Endothelial cell of umbilical vein (primary cell): ENCODE data around the gene GRAMD4. TPM values are rescaled to one million over a fixed set of nuclear protein-coding genes. Genes with fewer than 3 reads are reported as not detected.

Experiments
- BruUV-seq: library from RNA; stranded (reverse); fragments of 400-500 nt; replicated peaks from 2 replicates; lab custom pipeline; 2021; lab: Mats Ljungman, UMichigan
- CTCF ChIA-PET: fragments of 300-600, 350-600 bp; sonication (Branson Sonifier 250); formaldehyde crosslinking; loops from one replicate; lab custom pipeline; 2021; ENCODE audit warnings: antibody characterized with exemption, inconsistent platforms; lab: Charles Lee
- POLR2A ChIA-PET: fragments of 300-600, 350-600 bp; sonication (Branson Sonifier 250); formaldehyde crosslinking; loops from one replicate; lab custom pipeline; 2021; ENCODE audit warnings: antibody characterized with exemption, inconsistent platforms; lab: Charles Lee
- DNase-seq: peaks from one replicate; pipeline ENCODE4 v3.0.0-alpha.2; 2011; ENCODE audit warnings: low read depth, low spot score
- FAIRE-seq: peaks from 2 replicates; lab custom pipeline; 2011; peaks lifted over from hg19 to GRCh38; lab: Jason Lieb, UNC
- H2AFZ ChIP-seq: 2 replicates; pipeline ENCODE4 v1.6.0; 2012; ENCODE audit warnings: low read depth, low read length, control low read depth, inconsistent platforms
- H3K27ac ChIP-seq: 2 replicates; pipeline ENCODE4 v1.5.1; 2011; ENCODE audit warnings: low read depth, mild to moderate bottlenecking, control low read depth, low read length, moderate library complexity; ENCODE audit not compliant: insufficient read depth
- H3K27me3 ChIP-seq, 2 experiments: 2 replicates each; pipeline versions ENCODE4 v1.6.0 to v1.6.1; 2011; ENCODE audit warnings: low read length in 2 of 2, mixed read lengths in 1 of 2; ENCODE audit not compliant: control insufficient read depth in 2 of 2, insufficient read depth in 2 of 2
- H3K36me3 ChIP-seq, 2 experiments: 2 replicates in 1 of 2; 3 replicates in 1 of 2; pipeline ENCODE4 v1.5.1; 2011; ENCODE audit warnings: low read length in 2 of 2, mild to moderate bottlenecking in 1 of 2, moderate library complexity in 1 of 2; ENCODE audit not compliant: control insufficient read depth in 2 of 2, insufficient read depth in 2 of 2; ENCODE audit errors: extremely low read depth in 1 of 2
- H3K4me1 ChIP-seq: 3 replicates; pipeline ENCODE4 v1.5.1; 2011; ENCODE audit warnings: mild to moderate bottlenecking, low read length; ENCODE audit not compliant: control insufficient read depth, insufficient read depth; ENCODE audit errors: extremely low read depth
- H3K4me2 ChIP-seq: 2 replicates; pipeline ENCODE4 v1.6.1; 2011; ENCODE audit warnings: low read length, control low read depth, mixed read lengths; ENCODE audit not compliant: insufficient read depth
- H3K4me3 ChIP-seq, 3 experiments: fragments of 200-600 bp in 1 of 3; sonication (generic), shearing (Covaris generic) in 1 of 3; replicated peaks in 1 of 3; 2 replicates each; pipeline ENCODE4 v1.5.1; 2011 to 2016; ENCODE audit warnings: control low read depth in 3 of 3, low read length in 3 of 3, mild to moderate bottlenecking in 2 of 3, inconsistent platforms in 1 of 3, low read depth in 1 of 3, moderate library complexity in 1 of 3; ENCODE audit not compliant: insufficient read depth in 1 of 3
- H3K79me2 ChIP-seq: 2 replicates; pipeline ENCODE4 v1.6.0; 2012; ENCODE audit warnings: low read length, inconsistent platforms; ENCODE audit not compliant: control insufficient read depth, insufficient read depth
- H3K9ac ChIP-seq: replicated peaks from 2 replicates; pipeline ENCODE3; 2011; ENCODE audit warnings: low read length, control low read depth; ENCODE audit not compliant: insufficient read depth; ENCODE audit errors: extremely low read depth
- H3K9me1 ChIP-seq: replicated peaks from 3 replicates; pipeline ENCODE4 v1.6.0; 2011; ENCODE audit warnings: mild to moderate bottlenecking, low read length; ENCODE audit not compliant: control insufficient read depth, insufficient read depth; ENCODE audit errors: extremely low read depth
- H3K9me3 ChIP-seq: replicated peaks from 2 replicates; pipeline ENCODE4 v1.5.1; 2012; ENCODE audit warnings: low read length, inconsistent platforms; ENCODE audit not compliant: control insufficient read depth, insufficient read depth
- H4K20me1 ChIP-seq: replicated peaks from 2 replicates; pipeline ENCODE3; 2011; ENCODE audit warnings: mild to moderate bottlenecking, low read length; ENCODE audit not compliant: control insufficient read depth, insufficient read depth; ENCODE audit errors: extremely low read depth
- EZH2 ChIP-seq: IDR thresholded peaks from 2 replicates; pipeline ENCODE4 v1.6.1; 2012; ENCODE audit warnings: borderline replicate concordance, low read depth, mild to moderate bottlenecking, moderate library complexity, low read length, inconsistent platforms; ENCODE audit not compliant: severe bottlenecking
- FOS ChIP-seq: IDR thresholded peaks from 2 replicates; pipeline ENCODE4 v1.6.1; 2011; ENCODE audit warnings: mild to moderate bottlenecking, low read length, moderate library complexity, borderline replicate concordance; ENCODE audit not compliant: insufficient read depth
- GATA2 ChIP-seq: IDR thresholded peaks from 2 replicates; pipeline ENCODE4 v1.7.0; 2011; ENCODE audit warnings: low read depth, mild to moderate bottlenecking, moderate library complexity, mixed read lengths, low read length; ENCODE audit not compliant: insufficient read length, insufficient read depth
- JUN ChIP-seq: IDR thresholded peaks from 2 replicates; pipeline ENCODE4 v1.6.1; 2011; ENCODE audit warnings: borderline replicate concordance, low read depth; ENCODE audit not compliant: insufficient read length, insufficient read depth
- MYC ChIP-seq: IDR thresholded peaks from one replicate; pipeline ENCODE4 v1.6.1; 2011; ENCODE audit warnings: mild to moderate bottlenecking, low read depth, low read length
- POLR2A ChIP-seq: IDR thresholded peaks from 2 replicates; pipeline ENCODE4 v1.6.1; 2012; ENCODE audit warnings: low read depth, mild to moderate bottlenecking, control low read depth, low read length
- POLR2AphosphoS5 ChIP-seq: IDR thresholded peaks from 2 replicates; pipeline ENCODE4 v1.6.1; 2012; ENCODE audit warnings: low read depth, mild to moderate bottlenecking, control low read depth, low read length, moderate library complexity; ENCODE audit not compliant: insufficient read depth
- dilution Hi-C: fragments of 300-500 bp; cut with MboI; formaldehyde crosslinking; loops from one replicate; pipeline ENCODE4 v1.15.0; 2019; ENCODE audit warnings: low sequenced_read_pairs; ENCODE audit not compliant: extremely low pct_ligation_motif_present
- intact Hi-C: fragments of 100-400 bp; cut with micrococcal nuclease; formaldehyde crosslinking; loops from one replicate; pipeline ENCODE4 v1.10.0; 2022
- polyA plus RNA-seq, 4 experiments: library from polyadenylated mRNA; depleted of rRNA in 3 of 4; stranded (reverse) in 3 of 4; unstranded in 1 of 4; fragments of >200 nt; gene quantifications; 2 replicates each; pipeline versions ENCODE4 v1.2.1 to v1.2.3, GENCODE V29; 2011 to 2012; ENCODE audit warnings: missing spikeins in 1 of 4
- total RNA-seq: library from RNA; stranded (reverse); gene quantifications from 2 replicates; pipeline ENCODE4 v1.2.3, GENCODE V29; 2021
- TF ChIP-seq, protein P1 (sequence below): IDR thresholded peaks from 2 replicates; pipeline ENCODE4 v1.6.1; 2011; ENCODE audit not compliant: insufficient read depth, insufficient read length

The GRAMD4 gene
- total and polyA plus RNA-seq, 2 donors (not counting 3 experiments of a cell fraction or from before 2014, with no cell fraction given), result 5.9 to 14.8 TPM

DNA sequence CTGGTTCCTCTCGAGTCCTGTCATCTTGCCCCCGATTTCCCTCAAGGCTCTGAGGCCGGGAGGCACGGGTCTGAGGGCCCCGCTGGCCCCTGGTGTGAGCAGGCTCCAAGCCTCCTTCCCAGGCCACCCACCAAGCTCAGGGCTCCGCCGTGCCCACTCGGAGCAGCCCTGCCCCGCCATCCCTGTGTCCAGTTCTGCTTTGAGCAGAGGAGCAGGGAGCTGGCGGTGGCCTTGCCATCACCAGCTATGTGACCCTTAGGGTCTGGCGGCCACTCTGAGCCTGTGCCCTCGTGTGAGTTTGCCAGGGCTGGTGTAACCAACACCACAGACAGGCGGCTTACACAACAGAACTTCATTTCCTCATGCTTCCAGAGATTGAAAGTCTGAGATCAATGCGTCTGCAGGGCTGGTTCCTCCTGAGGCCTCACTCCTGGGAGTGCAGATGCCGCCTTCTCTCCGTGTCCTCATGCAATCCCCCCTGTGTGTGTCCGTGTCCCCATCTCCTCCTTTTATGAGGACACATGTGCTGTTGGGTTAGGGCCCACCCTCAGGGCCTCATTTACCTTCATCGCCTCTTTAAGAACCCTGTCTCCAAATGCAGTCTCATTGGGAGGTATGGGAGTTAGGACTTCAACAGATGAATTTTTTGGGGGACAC, 46.3 kb upstream of the GRAMD4 start:
- POLR2A ChIA-PET, result no interaction called here
- Histone ChIP-seq H3K4me2 (no peak overlapping the region), H3K9me1 (no peaks in the 10 kb centered on the region), H3K4me1 (peaks cover 19% of the 10 kb centered on the region), H3K4me3 (no peak overlapping the region), H4K20me1 (no peaks in the 10 kb centered on the region), H3K27ac (no peak overlapping the region), H2AFZ (no peak overlapping the region), H3K27me3 (no peaks in the 10 kb centered on the region), H3K79me2 (no peaks in the 10 kb centered on the region), H3K9ac (no peak overlapping the region), H3K36me3 (no peaks in the 10 kb centered on the region), H3K9me3 (no peaks in the 10 kb centered on the region)
- CTCF ChIA-PET, result interaction anchor here (2.0 kb wide), 1 partner anchor 11 kb away, joined by 7 read pairs; no protein-coding TSS in a partner anchor
- FAIRE-seq (no peak), DNase-seq (no peak)
- TF ChIP-seq GATA2, result no peak
- TF ChIP-seq, protein P1, sequence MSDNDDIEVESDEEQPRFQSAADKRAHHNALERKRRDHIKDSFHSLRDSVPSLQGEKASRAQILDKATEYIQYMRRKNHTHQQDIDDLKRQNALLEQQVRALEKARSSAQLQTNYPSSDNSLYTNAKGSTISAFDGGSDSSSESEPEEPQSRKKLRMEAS, result no peak
- TF ChIP-seq FOS, result no peak
- TF ChIP-seq POLR2A, result no peak
- no peak for TF ChIP-seq JUN
- TF ChIP-seq EZH2, result no peak
- no peak for TF ChIP-seq MYC
- no peak for TF ChIP-seq POLR2AphosphoS5
- dilution Hi-C loops, result no loop called here
- intact Hi-C loops, result no loop called here
- no TSS peak for BruUV-seq
